Activated gamma-delta T cell treated with Interleukin-2 at 50 U/mL for 16 hours (primary cell): ENCODE results near the gene SF3B1.
A peak's percentile ranks its signal among the peaks of the same experiment; 100 is the strongest.
"Not testable (repeated sequence)": the region's sequence is repeated elsewhere in the genome, so short reads cannot be mapped to it uniquely, and the experiment has no call there.

Source experiments
- DNase-seq: peaks from one replicate; pipeline ENCODE4 v3.0.0-alpha.2; 2020

Gene SF3B1, protein sequence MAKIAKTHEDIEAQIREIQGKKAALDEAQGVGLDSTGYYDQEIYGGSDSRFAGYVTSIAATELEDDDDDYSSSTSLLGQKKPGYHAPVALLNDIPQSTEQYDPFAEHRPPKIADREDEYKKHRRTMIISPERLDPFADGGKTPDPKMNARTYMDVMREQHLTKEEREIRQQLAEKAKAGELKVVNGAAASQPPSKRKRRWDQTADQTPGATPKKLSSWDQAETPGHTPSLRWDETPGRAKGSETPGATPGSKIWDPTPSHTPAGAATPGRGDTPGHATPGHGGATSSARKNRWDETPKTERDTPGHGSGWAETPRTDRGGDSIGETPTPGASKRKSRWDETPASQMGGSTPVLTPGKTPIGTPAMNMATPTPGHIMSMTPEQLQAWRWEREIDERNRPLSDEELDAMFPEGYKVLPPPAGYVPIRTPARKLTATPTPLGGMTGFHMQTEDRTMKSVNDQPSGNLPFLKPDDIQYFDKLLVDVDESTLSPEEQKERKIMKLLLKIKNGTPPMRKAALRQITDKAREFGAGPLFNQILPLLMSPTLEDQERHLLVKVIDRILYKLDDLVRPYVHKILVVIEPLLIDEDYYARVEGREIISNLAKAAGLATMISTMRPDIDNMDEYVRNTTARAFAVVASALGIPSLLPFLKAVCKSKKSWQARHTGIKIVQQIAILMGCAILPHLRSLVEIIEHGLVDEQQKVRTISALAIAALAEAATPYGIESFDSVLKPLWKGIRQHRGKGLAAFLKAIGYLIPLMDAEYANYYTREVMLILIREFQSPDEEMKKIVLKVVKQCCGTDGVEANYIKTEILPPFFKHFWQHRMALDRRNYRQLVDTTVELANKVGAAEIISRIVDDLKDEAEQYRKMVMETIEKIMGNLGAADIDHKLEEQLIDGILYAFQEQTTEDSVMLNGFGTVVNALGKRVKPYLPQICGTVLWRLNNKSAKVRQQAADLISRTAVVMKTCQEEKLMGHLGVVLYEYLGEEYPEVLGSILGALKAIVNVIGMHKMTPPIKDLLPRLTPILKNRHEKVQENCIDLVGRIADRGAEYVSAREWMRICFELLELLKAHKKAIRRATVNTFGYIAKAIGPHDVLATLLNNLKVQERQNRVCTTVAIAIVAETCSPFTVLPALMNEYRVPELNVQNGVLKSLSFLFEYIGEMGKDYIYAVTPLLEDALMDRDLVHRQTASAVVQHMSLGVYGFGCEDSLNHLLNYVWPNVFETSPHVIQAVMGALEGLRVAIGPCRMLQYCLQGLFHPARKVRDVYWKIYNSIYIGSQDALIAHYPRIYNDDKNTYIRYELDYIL

DNA sequence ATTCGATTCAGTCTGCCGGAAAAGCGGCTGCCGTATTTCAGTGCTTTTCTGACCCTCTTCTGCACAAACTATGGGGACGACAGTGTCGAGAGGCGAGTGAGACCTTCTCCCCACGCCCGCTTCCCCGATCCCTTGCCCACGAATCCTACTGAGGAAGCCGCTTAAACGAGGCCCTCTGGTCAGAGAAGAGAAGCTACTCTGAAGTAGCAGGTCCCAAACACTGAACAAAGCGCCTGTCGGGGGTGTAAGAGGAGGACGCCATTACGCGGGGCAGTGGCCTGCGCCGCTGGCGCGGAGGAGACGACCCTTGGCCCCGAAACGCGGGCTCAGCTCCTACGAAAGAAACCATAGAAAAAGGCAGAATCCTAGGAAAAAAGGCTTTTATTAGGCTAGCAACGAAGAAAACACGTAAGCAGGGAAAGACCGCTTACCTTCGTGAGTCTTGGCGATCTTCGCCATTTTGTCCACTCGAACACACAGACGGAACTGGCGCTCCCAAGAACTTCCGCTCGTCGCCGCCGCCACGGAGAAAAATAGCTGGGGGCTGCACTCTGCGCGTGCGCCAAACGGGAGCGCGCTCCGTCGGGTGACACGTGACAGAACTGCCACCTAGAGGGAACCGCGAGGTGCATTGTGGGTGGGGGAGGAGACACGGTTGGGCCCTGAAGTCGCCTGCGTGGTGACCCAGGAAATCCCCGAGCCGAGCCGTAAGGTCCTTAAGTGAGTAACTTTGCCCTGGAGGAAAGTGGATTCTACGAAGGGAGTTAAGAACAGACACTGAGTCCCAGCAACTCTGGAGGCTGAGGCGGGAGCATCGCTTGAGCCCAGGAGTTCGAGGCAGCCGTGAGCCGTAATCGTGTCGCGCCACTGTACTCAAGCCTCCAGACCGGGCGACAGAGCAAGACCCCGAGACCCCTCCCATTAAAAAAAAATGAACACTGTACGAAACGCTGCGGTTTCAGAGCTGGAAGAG is at the start of gene SF3B1:
Gene SF3B1, minus strand, starts transcription at position 488 of the 973 bp plus-strand sequence. Its CDS starts 29 bp downstream, at position 459.
- peak; percentile 99 for DNase-seq

DNA sequence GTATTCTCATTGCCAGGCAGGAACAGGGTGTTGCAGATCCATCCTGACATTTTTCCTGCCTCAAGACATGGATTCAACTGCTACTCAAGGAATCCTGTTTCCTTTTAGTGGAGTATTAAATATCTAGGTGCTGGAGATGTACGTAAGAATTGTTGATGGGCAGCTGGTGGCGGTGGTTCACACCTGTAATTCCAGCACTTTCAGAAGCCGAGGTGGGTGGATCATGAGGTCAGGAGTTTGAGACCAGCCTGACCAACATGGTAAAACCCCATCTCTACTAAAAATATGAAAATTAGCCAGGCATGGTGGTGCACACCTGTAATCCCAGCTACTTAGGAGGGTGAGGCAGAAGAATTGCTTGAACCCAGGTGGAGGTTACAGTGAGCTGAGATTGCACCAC is 49.4 kb upstream of the SF3B1 start:
- DNase-seq = not testable (repeated sequence)

DNA sequence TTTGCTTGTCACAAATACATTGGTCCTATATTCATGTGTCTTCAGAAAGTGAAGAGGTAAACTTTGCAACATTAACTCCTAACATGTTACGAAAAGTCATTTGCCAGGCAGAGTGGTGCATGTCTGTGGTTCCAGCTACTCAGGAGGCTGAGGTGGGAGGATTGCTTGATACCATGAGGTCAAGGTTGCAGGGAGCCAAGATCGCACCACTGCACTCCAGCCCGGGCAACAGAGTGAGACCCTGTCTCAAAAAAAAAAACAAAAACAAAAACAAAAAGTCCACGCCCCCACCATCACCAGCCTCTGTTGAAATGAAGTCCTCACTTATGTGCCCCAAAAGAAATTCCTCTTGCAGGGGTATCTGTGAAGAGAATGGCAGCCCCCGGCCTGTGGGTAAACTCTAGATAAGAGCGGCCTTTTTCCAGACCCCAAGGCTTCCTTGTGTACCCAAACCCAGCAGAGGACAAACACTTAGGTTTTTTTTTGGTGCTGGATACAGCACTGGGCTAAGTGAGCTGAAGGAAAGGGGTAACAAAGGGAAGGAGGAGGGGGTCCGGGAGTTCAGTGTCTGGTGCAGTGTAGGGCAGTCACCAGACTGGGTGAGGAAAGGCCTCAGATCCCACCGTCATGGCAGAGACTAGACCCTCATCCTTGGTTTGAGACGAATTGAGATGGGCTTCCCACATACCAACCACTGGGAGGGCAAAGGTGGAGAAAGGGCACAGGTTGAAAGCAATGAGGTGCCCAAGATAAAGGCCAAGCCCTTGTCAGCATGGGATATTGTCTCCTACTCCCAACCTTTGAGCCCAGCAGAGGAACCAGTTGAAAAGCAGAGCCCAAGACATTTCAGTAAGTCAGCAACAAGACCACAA is 45.6 kb upstream of the SF3B1 start:
- no peak for DNase-seq

DNA sequence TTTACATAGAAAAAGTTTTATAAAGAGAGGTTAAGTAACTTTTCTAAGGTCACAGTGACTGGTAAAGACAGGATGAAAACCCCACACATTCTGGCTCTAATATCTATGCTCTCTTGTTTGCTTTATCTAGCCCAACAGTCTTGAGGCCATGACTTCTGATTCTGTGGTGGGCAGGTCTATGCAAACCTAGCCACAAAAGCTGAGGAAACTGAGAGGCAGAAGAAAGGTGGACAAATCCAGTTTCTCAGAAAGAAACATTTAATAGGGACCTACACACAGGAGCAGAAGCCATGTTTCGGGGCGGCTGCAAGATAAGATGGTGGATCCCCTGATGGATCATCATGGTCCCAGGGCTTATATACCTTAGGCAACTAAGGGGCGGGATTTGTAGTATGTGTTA is 43.0 kb upstream of the SF3B1 start:
- no peak for DNase-seq

DNA sequence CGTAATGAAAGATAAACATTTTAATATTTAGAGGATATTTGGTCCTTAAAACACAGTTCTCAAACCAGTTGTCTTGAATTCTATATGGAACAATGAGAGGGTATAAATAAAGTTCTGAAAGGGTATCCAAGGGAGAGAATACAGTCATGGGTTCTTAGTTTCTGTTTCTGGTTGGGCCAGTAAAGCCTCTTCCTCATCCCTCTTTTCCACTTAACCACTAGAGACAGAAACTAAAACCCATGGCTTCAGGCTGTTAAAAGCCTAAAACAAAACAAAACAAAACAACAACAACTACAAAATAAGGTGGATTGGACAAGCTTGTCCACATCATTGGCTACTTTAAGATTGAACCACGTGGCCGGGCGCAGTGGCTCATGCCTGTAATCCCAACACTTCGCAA is 37.3 kb upstream of the SF3B1 start:
- no peak for DNase-seq

DNA sequence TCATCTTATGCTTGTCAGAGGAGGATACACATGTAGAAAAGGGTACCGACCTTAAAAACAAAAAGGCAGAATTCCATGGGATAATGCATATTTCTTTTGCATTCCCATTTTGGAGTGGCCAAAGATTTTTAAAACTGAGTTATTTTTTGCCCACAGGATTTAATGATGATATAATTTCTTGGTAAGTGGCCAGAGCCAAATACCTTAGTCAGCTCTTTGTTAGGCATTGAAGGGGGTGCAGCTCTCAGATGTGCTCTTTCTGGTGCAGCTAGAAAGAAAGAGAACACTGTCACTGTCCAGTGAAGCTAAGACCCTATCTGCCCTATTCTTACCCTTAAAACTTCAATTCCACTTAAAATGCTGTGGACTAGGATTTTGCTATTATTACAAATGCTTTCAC is 29.3 kb upstream of the SF3B1 start:
- DNase-seq = no peak

DNA sequence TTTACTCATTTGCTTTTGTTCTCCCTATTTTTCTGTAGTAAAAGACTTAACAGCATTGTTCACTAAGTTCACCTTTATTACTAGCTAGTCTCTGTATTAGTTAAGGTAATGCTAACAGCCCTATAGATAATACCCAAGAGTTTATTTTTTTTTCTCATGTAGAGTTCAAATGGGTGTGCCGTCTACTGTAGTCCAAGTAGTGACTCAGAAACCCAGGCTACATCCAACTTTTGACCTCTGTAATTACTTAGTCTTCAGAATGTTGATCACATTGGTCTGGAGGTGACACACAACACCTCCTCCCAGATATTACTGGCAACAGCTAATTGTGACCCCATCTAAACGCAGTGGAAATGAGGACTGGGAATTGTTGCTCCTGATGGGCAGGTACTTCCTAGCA is 26.2 kb upstream of the SF3B1 start:
- no peak for DNase-seq

DNA sequence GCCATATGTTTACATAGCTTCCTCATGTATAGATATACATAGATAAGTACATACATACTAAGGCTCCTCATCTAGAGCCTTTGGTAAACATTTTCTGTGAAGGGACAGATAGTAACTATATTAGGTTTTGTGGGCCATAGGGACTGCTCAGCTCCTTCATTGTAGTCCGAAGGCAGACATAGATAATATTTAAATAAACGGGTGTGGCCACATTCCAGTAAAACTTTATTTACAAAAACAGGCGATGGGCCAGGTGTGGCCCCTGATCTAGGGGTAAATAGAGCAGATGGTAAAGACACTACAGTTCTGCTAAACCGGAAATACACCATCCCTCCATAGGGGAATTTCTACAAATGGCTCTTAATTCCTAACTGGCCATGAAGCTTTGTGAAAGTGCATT is 25.8 kb upstream of the SF3B1 start:
- no peak for DNase-seq

DNA sequence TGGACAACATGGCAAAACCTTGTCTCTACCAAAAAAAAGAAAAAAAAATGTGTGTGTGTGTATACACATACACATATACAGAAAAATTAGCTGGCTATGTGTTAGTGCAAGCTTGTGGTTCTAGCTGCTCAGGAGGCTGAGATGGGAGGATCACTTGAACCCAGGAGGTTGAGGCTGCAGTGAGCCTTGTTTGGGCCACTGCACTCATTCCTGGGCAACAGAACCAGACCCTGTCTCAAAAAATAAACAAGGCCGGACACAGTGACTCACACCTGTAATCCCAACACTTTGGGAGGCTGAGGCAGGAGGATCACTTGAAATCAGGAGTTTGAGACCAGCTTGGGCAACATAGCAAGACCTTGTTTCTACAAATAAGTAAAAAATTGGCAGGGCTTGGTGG is 20.6 kb upstream of the SF3B1 start:
- no peak for DNase-seq

DNA sequence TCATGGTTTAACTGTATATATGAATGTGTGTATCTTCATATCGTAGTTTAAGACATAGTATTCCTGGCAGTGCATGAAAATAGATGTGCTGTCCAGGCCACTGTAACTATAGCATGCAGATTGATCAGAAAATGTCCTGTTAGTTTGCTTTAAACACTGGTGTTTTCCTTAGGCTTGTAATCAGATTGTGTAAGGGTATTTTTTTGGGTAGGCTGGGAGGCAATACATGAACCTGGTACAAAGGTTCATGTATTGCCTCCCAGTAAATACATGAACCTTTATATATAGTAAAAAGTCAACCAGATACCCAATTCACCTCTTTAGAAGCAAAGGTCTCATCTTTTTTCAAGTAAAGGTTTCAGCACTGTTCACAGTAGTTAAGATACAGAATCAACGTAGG is 20.1 kb upstream of the SF3B1 start:
- DNase-seq = no peak

DNA sequence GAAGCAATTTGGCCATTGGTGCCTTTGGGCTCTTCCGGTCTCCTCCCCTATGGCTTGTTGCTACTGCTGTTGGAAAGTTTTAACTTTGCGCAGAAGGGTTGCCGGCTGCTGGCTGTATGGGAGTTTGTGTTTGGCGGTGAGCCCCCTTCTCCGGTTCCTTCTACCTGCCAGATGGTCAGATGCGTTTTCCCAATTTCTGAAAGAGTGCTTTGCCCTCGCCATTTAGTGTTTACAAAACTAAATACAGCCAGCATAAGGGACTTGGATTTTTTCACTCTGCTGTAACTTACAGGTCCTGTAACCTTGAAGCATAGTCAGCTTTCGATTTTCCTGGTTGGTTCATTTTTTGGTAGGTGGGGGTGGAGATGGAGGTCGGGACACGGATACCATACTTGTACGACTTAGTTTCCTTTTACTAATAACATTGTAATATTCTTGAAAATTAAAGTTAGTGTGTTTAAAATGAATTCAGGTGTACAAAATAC is 19.1 kb upstream of the SF3B1 start:
- no peak for DNase-seq

DNA sequence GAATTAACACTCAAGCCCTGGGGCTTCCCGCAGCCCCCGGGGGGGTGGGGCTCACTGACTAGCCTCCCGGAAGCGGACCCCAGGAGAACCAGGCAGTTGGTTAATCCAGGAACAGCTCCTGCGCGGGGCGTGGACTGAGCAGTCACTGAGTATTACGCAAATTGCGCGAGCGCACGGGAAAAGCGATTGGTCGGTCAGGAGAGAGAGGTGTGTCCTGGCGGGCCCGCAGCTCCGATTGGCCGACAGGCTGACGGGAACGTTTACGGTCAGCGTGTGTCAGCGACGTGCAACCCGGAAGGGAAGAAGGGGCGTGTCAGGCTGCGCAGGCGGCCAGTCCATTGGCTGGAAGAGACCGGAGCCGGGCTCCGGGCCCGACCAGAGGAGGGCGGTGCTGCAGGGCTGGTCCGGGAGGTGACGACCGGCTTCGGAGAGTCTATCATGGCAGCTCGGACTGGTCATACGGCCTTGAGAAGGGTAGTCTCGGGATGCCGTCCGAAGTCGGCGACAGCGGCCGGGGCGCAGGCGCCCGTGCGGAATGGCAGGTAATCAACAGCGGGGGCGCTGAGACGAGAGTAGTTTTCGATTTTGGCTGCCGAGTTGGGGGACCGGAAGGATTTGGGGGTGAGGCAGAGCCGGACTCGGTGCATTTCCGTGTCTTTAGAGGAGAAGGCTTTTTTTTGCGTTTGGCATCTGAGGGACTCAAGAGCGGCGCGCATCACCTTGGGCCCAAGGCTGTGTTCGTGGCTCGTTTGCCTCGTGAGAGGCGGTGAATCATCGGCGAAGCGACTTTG is 18.5 kb upstream of the SF3B1 start, which contains the start of gene COQ10B:
Gene COQ10B, plus strand, starts transcription at position 430 of the 791 bp plus-strand sequence. Its CDS starts 9 bp downstream, at position 439.
- DNase-seq = peak; percentile 97

DNA sequence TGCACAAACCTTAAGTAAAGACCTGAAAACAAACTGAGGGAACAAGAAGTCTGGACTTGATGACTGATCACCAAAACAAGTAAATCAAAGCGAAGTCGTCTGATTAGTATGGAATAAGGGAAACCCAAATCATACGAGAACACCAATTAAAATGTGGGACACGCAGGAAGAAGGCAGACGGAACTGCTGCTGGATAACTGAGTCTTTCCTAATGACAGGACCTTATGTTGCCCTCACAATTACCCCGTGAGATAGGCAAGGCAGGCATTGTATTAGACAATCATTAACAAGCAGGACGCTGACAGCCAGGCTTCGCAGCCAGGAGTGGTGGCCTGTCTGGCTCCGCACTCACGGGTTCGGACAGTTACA is 17.9 kb upstream of the SF3B1 start:
- DNase-seq = no peak

DNA sequence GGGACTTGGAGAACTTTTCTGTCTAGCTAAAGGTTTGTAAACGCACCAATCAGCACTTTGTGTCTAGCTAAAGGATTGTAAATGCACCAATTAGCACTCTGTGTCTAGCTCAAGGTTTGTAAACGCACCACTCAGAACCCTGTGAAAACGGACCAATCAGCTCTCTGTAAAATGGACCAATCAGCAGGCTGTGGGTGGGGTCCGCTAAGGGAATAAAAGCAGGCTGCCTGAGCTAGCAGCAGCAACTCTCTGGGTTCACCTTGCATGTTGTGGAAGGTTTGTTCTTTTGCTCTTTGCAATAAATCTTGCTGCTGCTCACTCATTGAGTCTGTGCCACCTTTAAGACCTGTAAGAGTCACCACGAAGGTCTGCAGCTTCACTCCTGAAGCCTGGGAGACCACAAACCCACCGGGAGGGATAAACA is 16.1 kb upstream of the SF3B1 start:
- not testable (repeated sequence) for DNase-seq

DNA sequence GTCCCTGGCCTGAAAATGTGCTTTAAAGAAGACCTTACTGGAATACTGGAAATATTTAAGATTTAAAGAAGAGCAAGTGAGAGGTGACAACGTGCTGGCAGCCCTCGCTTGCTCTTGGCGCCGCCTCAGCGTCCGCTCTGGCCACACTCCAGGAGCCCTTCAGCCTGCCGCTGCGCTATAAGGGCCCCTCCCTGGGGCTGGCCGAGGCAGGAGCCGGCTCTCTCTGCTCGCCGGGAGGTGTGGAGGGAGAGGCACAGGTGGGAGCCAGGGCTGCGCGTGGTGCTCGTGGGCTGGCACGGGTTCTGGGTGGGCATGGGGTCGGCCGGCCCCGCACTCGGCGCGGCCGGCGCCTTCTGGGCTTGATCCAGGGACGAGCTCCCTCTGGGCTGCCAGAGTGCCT is 15.6 kb upstream of the SF3B1 start:
- DNase-seq = no peak

DNA sequence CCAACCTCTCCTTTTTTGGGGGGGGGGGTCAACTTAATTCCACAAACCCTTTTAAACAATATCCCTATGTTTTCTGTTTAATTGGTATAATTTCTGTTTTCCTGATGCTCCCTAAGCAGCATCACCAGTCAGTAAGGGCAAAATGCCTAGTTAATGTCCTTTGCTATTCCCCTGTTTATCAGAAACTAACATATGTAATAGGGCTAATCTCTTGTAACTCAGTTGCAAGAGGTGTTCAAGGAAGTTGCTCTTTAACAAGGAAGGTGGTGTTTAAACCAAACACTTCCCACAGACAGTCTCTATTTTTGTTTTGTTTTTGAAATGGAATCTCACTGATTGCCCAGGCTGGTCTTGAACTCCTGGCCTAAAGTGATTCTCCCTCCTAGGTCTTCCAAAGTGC is 12.0 kb upstream of the SF3B1 start:
- no peak for DNase-seq

DNA sequence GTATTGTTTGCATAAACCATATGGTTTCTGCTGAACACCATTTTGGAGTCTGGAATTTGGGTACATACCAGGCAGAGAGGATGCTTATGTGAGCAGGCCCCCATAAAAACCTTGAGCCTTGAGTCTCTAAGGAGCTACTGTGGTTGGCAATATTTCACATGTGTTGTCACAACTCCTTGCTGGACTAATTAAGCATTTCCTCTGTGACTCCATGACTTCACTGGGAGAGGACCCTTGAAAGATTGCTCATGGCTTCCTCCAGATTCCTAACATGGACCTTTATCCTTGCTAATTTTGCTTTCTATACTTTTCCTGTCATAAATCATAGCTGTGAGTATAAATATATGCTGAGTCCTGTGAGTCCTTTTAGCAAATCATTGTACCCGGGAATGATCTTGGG is 10.9 kb upstream of the SF3B1 start:
- DNase-seq = no peak

DNA sequence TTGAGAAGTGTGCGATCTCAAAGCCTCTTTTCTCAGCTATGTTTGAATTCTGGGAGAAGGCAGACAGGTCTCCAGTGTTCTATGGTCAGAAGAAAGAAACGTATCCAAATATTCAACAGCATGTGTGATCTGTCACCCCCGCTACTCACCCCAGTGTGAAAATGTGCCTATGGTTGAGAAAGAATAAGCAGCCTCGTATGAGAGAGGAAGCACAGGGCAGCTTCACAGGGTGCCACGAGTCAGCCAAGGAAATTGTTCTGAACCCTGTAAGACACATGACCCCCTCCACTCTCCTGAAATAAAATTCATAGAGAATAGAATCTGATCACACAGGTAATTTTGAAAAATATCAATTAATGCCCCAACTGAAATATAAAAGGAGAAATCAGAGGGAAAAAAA is 8.0 kb upstream of the SF3B1 start:
- DNase-seq = no peak

DNA sequence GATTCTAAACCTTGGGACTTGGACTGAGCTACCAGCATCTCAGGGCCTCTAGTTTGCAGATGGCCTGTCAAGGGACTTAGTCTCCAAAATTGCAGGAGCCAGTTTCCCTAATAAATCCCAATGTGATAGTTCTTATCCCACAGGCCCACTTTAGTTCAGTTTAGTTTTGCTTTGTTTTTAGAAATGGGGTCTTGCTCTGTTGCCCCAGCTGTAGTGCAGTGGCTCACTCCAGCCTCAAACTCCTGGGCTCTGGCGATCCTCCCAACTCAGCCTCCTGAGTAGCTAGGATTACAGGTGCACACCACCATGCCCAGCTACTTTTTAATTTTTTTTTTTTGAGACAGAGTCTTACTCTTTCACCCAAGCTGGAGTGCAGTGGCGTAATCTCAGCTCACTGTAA is 2.6 kb upstream of the SF3B1 start:
- no peak for DNase-seq
